DND-41 (cell line): ENCODE results near the gene MLX.

Experiments
- ATAC-seq: fragments of 200-7000 bp; cut with Tn5 transposase; 3 replicates; pipeline ENCODE4 v1.9.1; 2021; ENCODE audit warnings: low read depth; ENCODE audit not compliant: insufficient read depth
- DNase-seq: peaks from one replicate; pipeline ENCODE4 v3.0.0-alpha.2; 2020
- H2AFZ ChIP-seq: 2 replicates; pipeline ENCODE4 v1.6.0; 2012; ENCODE audit warnings: low read depth, low read length
- H3K27ac ChIP-seq: 2 replicates; pipeline ENCODE4 v1.5.1; 2012; ENCODE audit warnings: low read length, inconsistent platforms
- H3K27me3 ChIP-seq: fragments of 200-600 bp; sonication (generic); 2 replicates; pipeline ENCODE4 v1.6.0; 2012; ENCODE audit warnings: low read length, mild to moderate bottlenecking, inconsistent platforms; ENCODE audit not compliant: insufficient read depth, poor library complexity
- H3K36me3 ChIP-seq: 2 replicates; pipeline ENCODE4 v1.5.1; 2012; ENCODE audit warnings: low read length, inconsistent platforms; ENCODE audit not compliant: insufficient read depth
- H3K4me1 ChIP-seq: 2 replicates; pipeline ENCODE4 v1.5.1; 2012; ENCODE audit warnings: mild to moderate bottlenecking, low read length; ENCODE audit not compliant: insufficient read depth
- H3K4me2 ChIP-seq: 2 replicates; pipeline ENCODE4 v1.6.0; 2012; ENCODE audit warnings: mild to moderate bottlenecking, moderate library complexity, low read length, inconsistent platforms; ENCODE audit not compliant: insufficient read depth
- H3K4me3 ChIP-seq, 2 experiments: fragments of 200-600 bp in 1 of 2; shearing (Covaris generic) in 1 of 2; 2 replicates each; pipeline ENCODE4 v1.5.1; 2012 to 2016; ENCODE audit warnings: inconsistent platforms in 2 of 2, low read length in 2 of 2, mild to moderate bottlenecking in 2 of 2, low read depth in 1 of 2, moderate library complexity in 1 of 2
- H3K79me2 ChIP-seq: 2 replicates; pipeline ENCODE4 v1.6.0; 2012; ENCODE audit warnings: low read length, inconsistent platforms; ENCODE audit not compliant: insufficient read depth
- H3K9ac ChIP-seq: 2 replicates; pipeline ENCODE4 v1.6.0; 2012; ENCODE audit warnings: low read depth, mild to moderate bottlenecking, inconsistent platforms, low read length, moderate library complexity
- H3K9me3 ChIP-seq: 2 replicates; pipeline ENCODE4 v1.5.1; 2012; ENCODE audit warnings: low read length, moderate library complexity, mild to moderate bottlenecking, inconsistent platforms; ENCODE audit not compliant: insufficient read depth, severe bottlenecking
- H4K20me1 ChIP-seq: 2 replicates; pipeline ENCODE4 v1.6.0; 2012; ENCODE audit warnings: low read length; ENCODE audit not compliant: insufficient read depth
- CTCF ChIP-seq: IDR thresholded peaks from 2 replicates; pipeline ENCODE4 v1.5.1; 2012; ENCODE audit warnings: borderline replicate concordance, low read length, moderate library complexity, mild to moderate bottlenecking; ENCODE audit not compliant: poor library complexity, severe bottlenecking; ENCODE audit errors: extremely low read depth
- EZH2 ChIP-seq: IDR thresholded peaks from 3 replicates; pipeline ENCODE4 v1.6.1; 2012; ENCODE audit warnings: borderline replicate concordance, low read depth, mild to moderate bottlenecking, moderate library complexity, low read length, inconsistent platforms; ENCODE audit not compliant: severe bottlenecking

MLX gene

DNA sequence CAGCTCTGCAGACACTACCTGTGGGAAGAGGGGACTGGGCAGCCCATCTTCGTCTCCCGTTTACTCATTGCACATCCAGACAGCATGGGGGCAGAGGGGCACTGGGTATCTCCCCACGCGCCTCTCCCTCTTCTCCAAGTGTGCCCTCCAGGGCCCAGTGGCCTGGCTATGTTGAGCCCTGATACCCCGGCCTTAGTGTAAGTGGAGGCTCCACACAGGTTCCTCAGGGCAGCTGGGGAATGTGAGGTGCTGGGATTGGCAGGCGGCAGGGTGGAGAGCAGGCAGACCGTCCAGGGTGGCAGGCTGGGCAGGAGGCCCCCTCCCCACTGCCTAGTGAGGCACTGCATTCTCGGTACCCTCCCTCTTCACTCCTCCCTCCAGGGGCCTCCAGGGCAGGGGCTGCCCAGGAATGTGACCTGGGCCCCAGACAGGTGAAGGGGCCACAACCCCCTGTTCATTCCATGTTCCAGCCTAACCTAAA is 44.1 kb upstream of the MLX start:
- TF ChIP-seq CTCF (no peak), EZH2 (no peak)
- ATAC-seq, result no peak
- Histone ChIP-seq H3K27me3 (no peaks in the 10 kb centered on the region), H3K9me3 (no peaks in the 10 kb centered on the region), H3K4me2 (no peak overlapping the region), H3K79me2 (no peaks in the 10 kb centered on the region), H4K20me1 (no peaks in the 10 kb centered on the region), H3K4me3 (no peak overlapping the region), H3K27ac (no peak overlapping the region), H2AFZ (no peak overlapping the region), H3K4me1 (no peaks in the 10 kb centered on the region), H3K36me3 (no peaks in the 10 kb centered on the region), H3K9ac (no peak overlapping the region)
- no peak for DNase-seq

DNA sequence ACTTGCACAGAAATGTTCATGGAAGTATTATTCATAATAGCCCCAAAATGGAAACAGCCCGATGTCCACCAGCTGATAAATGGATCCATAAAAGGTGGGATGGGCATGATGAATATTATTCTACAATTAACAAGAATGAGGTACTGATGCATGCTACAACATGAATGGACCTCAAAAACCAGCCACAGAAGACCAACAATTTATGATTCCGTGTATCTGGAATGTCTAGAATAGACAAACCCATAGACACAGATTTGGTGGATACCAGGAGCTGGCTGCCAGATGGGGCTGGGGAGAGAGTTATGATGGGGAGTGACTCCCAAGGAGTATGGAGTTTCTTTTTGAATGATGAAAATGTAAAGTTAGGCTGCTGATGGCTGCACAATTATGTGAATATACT is 41.7 kb upstream of the MLX start:
- Histone ChIP-seq H3K4me1 (peaks cover 18% of the 10 kb centered on the region), H3K27me3 (no peaks in the 10 kb centered on the region), H4K20me1 (no peaks in the 10 kb centered on the region), H3K9me3 (no peaks in the 10 kb centered on the region), H3K79me2 (no peaks in the 10 kb centered on the region), H3K4me3 (no peak overlapping the region), H3K9ac (no peak overlapping the region), H3K4me2 (no peak overlapping the region), H2AFZ (no peak overlapping the region), H3K27ac (no peak overlapping the region), H3K36me3 (no peaks in the 10 kb centered on the region)
- no peak for TF ChIP-seq CTCF
- TF ChIP-seq EZH2, result no peak
- no peak for DNase-seq
- no peak for ATAC-seq

GRCh38 chr17:42526031-42526444 is 40.9 kb upstream of the MLX start:
- Histone ChIP-seq H3K79me2 (no peaks in the 10 kb centered on the region), H3K4me2 (no peak overlapping the region), H3K27me3 (no peaks in the 10 kb centered on the region), H3K4me3 (no peak overlapping the region), H3K4me1 (peaks cover 26% of the 10 kb centered on the region), H4K20me1 (no peaks in the 10 kb centered on the region), H3K9ac (no peak overlapping the region), H3K27ac (no peak overlapping the region), H3K36me3 (no peaks in the 10 kb centered on the region), H2AFZ (no peak overlapping the region), H3K9me3 (no peaks in the 10 kb centered on the region)
- ATAC-seq (no peak), DNase-seq (no peak)
- TF ChIP-seq CTCF, result no peak
- TF ChIP-seq EZH2, result no peak

DNA sequence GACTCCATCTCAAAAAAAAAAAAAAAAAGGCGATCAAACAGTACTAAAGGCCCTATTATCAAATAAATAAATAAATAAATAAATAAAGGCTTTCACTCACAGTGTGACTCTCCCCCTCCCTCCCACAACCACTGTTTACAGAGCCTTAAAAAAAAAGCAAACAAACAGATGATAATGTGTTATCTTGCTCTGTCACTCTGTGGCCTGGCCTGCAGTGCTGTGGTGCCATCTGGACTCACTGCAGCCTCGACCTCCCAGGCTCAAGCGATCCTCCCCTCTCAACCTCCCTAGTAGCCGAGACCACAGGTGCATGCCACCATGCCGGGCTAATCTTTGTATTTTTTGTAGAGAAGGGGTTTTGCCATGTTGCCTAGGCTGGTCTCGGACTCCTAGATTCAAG is 39.0 kb upstream of the MLX start:
- H3K9me3 ChIP-seq, result no peaks in the 10 kb centered on the region
- no peak for TF ChIP-seq EZH2
- no peak for TF ChIP-seq CTCF
- no peak for ATAC-seq
- no peak overlapping the region for H2AFZ ChIP-seq
- DNase-seq, result no peak
- H3K27ac ChIP-seq, result no peak overlapping the region
- no peaks in the 10 kb centered on the region for H3K79me2 ChIP-seq
- no peak overlapping the region for H3K4me2 ChIP-seq
- H3K36me3 ChIP-seq, result no peaks in the 10 kb centered on the region
- no peaks in the 10 kb centered on the region for H3K27me3 ChIP-seq
- H3K9ac ChIP-seq, result no peak overlapping the region
- no peaks in the 10 kb centered on the region for H4K20me1 ChIP-seq
- no peak overlapping the region for H3K4me3 ChIP-seq
- H3K4me1 ChIP-seq, result peaks cover 39% of the 10 kb centered on the region
